ENCODE measurements around the gene KRT38.

KRT38 gene

DNA sequence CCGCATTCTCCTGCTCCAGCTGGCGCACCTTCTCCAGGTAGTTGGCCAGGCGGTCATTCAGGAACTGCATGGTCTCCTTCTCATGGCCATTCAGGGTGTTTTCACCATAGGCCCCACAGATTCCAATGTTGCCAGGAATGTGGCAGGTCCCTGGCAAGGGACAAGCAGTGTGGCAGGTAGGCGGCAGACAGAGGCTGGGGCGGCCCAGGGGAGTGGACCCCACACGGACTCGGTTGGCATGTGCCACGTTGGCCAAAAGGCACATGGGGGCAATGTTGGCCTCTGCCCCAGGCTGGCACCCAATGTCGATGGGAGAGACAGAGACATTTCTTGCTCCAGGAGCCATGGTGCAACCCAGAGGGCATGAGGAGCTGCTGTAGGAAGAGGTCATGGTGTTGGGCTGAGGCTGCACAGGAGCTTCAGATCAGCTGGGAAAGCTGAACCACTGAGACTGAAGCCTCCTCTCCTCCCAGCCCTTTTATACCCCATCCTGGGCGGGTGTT is at the start of gene KRT38:
Gene KRT38 (minus strand): TSS at position 453 of the 503 bp plus-strand sequence. CDS start 62 bp downstream, at position 391.
- no peak for DNase-seq

DNA sequence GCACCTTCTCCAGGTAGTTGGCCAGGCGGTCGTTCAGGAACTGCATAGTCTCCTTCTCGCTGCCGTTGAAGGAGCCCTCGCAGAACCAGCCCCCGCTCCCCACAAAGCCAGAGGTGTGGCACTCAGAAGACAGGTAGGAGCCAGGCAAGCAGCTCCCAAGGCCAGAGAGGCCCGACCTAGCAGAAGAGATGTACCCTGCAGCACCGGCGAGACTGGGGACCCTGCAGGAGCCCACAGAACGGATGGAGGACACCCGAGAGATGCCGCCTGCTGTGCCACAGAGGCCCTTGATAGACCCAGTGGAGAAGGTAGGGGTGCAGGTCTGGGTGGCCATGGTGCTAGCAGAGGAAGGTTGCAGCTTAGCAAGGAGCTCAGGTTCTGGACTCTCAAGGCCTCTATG is 48.7 kb upstream of the KRT38 start, which contains the start of gene KRT36:
Gene KRT36 (minus strand): TSS at position 380 of the 400 bp plus-strand sequence. CDS start 46 bp downstream, at position 334.
- no peak for DNase-seq

DNA sequence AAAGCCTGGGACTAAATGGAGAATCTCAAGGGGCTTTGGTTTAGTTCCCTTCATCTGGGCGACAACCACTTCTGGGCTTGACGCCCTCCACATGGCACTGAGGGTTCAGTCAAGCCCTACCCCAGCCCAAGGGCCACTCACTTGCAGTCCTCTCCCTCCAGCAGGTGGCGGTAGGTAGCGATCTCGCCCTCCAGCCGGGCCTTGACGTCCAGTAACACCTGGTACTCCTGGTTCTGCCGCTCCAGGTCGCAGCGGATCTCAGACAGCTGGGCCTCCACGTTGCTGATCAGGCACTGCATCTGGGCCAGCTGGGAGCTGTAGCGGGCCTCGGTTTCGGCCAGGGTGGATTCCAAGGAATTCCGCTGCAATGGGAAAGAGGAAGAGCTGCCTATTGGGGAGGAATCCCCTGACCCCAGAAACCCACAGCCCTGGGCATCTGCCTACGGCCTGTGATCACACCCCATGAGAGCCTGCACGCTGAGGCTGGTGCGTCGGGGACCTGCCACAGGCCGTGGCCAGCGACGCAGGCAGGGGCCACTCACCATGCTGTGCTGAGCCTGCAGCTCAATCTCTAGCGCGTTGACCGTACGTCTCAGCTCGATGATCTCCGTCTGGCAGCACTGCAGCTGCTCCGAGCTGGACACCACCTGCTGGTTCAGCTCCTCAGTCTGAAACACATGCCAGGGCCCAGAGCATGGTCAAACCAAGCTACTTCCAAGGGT is 46.2 kb upstream of the KRT38 start:
- no peak for DNase-seq

DNA sequence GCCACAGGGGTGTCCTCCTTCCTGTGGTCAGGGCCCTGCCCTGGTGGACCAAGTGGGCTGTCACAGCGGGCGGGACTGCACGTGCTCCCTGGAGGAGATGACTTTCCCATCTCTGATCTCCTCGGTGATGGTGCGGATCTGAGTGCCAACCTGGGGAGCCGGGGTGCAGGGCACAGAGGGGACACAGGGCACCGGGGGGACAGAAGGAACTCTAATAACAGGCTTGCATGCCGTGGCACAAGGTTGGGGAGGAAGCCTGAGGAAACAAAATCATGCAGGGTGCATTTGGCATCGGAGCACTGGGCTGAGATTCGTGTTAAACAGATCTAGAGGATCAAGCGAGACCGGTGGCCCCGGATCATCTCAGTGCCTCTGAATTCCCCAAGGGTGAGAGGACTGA is 45.5 kb upstream of the KRT38 start:
- no peak for DNase-seq

DNA sequence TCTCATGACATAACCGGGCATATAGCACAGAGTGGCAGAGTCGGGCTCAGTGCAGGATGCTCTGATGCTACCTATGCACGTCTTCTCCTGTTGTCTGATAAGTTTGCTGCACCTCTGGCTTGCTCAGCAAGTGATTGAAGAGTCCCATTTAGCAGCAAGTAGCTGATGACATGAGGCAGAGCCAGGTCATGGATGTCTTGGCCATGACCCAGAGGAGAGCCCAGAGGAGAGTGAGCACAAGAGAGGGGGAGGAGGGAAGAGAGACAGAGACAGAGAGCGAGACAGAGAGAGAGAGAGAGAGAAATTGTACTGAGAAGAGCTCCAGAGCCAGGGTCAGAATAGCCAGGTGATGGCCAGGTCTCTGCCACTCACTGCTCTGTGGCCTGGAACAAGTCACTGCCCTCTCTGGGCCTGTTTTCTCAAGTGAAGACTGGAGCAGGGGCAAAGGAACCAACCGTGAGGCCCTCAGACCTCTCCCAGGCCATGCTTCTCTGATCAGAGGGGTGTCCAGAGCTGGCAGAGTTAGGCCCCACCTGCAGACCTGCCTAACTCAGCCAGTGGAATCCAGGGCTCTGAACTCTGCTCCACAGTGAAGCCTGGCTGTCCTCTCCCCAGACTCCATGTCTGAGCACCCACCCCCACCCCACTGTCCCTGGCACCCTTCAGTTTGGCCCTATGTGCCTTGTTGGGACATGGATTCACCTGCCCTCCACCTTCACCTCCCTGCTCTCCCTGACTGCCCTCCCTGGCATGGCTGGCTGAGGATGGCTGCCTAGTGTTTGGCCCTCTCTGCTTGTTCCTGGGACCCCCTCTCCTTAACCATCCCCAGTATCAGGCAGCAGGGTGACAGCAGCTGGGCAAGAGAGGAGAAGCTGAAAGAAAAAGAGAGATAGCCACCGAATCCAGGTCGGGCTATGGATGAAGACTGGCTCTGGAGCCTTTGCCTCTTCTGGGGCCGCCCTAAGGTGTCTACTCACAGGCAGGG is 44.4 kb upstream of the KRT38 start:
- DNase-seq: no peak

DNA sequence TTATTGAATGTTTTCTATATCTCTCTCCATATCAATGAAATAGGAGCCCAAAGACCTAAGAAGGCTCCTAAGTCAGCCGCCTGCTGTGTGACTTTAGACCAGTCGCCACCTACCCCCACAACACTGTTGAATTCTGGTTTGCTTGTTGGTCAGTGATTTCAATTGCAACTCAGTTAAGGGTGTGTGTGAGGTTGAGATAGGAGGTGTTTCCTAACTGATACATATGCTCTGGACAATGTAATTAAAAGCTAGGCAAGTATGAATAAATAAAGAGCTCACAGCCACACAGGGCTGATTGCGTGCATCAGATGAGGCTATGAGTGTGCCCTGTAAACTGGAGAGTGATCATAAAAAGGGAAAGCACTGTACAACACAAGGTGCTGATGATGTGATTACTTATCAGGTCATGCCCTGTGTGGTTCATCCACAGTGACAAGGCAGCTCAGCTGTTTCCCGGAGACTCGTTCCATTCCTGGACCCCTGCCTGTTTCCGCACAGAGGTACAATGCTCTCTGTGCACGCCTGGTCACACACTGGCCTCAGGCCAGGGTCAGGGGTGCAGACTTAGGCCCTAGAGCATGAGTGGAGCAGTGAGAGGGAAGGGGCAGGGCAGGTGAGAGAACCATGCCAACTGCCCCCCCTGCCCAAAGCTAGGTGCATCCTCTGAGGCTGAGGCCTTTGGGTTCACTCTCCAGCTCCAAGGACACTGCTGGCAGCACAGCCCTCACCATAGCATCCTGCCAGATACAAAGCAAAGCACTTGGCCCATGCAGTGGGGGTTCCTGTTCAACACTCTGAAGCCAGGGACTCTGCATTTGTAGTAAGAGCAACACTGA is 43.4 kb upstream of the KRT38 start:
- DNase-seq: peak; percentile 17

DNA sequence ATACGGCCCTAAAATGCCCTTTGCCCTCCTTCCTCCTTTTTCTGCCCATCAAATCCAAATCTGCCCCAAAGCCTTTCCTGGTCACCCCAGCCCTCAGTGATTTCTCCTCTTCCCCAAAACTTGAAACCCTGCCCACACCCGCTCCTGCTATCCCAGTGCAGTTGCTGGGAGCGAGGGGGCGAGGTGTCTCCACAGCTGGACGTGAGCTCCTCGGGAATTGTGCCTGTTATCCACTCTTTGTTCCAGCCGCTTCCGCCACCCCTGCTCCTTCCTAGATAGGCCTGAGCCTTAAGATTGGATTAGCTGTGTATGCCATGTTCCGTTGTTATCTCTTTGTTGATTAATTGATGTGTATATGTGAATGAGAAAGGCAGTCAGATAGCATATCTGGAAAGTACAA is 42.7 kb upstream of the KRT38 start:
- no peak for DNase-seq

DNA sequence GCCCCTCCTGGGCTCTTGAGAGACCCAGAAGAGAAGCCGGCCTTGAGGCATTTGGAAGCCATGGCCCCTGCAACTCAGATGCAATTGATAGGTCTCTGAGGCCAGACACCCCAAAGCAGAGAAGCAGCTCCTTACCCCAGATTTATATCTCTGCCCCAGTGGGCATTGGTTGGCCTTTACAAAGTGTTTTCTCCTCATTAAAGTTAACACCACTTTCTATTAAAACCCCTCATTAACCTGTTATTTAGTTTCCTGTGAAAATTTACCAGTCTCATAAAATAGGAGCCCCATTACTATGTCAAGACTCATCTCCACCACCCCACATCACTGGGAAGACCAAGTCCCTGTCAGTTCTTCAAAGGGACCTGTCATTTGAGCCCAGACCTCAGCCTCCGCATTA is 40.3 kb upstream of the KRT38 start, which contains the start of gene KRT35:
Gene KRT35 (minus strand): TSS at position 116 of the 400 bp plus-strand sequence. CDS start 54 bp downstream, at position 62.
- DNase-seq: no peak

DNA sequence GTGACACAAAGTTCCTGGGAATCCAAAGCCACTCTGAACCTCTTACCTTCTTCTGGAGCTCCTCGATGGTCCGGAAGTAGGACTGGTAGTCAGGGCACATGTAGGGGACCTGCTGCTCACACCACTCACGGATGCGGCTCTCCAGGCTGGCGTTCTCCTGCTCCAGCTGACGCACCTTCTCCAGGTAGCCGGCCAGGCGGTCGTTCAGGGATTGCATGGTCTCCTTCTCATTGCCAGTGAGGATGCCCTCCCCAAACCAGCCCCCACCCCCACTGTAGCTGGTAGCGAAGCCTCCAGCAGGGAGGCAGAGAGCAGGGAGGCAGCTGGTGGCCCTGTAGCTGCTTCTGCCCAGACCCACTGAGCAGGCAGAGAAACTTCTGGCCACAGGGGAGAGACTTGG is 39.8 kb upstream of the KRT38 start:
- no peak for DNase-seq

DNA sequence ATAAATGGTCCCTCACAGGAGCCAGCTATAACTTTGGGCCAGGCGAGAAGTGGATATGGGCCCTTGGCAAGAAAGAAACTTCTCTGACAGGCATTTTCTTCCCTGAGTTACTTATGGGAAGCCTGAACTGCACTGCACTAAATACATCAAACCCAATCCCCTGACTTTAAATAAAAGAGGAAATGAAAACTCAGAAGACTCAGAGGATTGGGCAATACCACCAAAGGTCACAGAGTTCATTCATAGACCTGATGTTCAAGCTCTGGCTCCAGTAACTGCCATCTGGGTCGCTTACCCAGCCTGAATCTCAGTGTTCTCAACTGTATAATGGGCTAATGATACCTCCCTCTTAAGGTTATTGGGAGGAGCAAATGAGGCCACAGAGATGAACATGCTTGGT is 39.4 kb upstream of the KRT38 start:
- DNase-seq: no peak

DNA sequence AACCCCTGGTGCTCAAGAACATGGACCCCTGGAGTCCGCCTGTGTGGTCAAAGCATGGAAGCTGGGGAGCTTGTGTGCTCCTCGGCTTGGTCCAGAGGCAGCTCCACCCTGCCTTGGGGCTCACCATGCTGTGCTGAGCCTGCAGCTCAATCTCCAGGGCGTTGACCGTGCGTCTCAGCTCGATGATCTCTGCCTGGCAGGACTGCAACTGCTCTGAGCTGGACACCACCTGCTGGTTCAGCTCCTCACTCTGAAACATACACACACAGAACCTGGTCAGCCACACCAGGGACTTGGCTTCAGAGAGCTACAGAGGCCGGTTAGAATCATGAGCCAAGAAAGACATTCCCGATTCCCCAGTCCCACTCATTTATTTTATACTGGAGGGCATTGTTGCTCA is 37.5 kb upstream of the KRT38 start:
- no peak for DNase-seq

DNA sequence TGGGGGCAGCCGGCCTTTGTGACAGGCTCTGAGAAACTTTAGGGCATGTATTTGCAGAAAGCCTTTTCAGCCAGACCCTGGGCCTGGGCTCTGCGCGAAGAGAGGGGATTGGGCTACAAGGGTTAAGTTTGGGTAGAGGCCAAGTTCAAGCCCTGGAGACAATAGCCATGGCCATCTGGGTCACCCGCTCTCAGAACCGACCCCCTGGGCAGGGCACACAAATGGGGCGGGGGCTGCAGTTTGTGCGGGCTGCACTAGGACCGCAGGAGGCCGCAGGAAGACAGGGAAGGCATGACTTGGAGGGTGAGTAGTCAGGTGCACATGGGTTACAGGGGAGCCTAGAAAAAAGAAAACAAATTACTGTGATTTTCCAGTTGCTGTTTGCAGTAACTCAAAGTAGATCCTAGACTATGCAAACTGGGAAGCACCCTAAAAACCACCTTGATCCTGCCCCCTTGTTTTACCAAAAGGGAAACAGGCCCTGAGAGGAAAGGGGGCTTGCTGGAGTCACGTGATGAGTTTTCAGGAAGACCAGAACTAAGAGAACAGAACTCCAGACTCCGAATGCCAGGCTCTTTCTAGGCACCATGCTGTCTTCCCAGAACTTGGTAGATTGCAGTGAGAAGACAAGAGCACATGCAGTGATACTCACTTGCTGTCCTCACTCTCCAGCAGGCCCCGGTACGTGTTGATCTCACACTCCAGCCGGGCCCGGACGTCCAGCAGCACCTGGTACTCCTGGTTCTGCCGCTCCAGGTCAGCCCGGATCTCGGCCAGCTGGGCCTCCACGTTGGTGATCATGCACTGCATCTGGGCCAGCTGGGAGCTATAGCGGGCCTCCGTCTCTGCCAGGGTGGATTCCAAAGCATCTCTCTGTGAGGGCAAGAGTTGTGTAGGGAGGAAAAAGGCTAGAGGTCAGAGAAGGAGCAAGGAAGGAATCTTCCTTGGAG is 36.4 kb upstream of the KRT38 start:
- DNase-seq: no peak

DNA sequence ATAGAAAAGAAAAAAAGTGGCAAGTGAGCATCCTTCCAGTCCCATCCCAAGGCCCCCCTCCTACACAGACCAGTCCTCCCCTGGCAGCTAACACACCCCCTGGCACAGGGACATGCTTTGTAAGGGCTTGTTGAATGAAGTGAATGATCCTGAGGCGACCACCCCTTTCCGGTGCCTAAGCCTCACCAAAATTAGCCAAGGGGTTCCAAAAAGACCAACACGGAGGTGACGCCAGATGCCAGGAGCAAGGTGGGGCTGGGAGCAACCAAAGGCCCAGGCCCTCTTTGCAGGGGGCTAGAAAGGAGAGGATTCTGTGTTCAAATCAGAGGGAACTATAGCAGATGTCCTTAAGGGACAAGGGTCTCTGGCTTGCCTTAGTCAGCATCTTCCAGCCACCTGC is 34.6 kb upstream of the KRT38 start:
- DNase-seq: no peak

DNA sequence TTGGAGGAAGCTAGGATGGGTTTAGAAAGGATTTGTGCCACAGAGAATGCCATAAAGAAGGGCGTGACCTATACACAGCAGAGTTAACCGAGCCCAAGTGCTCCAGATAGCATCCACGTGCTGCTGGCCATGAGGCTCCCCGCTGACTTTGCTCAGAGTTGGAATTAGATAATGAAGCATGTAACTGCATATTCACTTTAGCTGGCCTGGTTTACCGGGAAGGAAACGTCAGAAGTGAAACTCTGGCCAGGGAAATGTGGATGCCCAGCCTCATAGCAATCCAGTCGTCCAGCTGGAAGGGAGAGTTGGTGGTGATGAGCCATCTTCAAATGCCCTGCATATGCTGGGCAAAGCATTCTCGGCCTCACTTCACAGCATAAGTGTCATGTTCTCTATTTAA is 34.1 kb upstream of the KRT38 start:
- no peak for DNase-seq

DNA sequence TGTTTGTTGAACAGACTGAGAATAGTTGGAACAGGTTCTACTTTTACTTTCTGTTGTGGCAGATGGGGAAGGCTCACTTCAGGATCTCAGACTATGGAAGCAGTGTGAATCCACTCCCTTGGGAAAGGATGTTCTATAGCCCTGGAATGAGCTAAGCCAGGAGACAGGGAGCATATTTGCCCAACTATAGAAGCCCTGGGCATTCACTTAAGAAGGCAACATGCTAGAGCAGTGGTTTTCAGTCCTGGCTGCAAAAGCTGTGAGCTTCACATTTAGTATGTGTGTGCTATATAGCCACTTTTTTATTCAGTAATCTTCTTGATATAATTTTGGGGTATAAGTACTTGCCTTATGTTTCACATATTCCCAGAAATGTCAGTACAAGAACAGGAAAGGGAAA is 27.6 kb upstream of the KRT38 start:
- no peak for DNase-seq

DNA sequence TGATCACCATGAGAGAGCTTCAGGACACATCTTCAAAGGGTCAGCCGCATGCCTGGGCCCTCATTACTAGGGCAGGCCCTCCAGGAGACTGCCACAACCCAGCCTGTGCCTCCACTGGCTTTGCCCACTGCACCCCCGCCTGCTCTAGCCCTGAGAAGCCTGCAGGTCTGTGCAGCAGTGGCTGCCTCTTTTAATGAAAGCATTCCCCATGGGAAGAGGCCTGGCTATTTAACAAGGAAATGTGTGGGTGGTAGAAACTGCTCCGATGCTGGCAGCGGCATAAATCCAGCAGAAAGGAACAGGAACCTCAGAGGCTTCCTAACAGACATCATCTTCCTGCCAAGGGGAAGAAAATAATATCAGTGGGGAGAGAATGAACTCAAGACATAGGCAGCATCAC is 26.8 kb upstream of the KRT38 start:
- no peak for DNase-seq

DNA sequence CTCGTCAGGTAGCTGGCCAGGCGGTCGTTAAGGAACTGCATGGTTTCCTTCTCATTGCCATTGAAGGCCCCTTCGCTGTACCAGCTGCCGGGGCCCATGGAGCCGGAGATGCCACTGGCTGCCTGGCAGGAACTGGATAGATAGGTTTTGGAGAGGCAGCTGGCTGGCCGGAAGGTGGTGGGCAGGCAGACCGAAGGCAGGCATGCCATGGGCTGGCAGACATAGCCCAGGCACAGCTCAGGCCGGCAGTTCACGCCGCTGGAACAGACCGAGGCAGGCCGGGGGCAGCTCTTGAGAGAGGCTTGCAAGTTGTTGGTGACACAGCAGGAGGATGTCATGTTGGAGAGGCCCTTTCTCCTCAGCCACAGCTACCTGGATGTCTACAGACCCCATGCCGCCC is 26.2 kb upstream of the KRT38 start, which contains the start of gene KRT32:
Gene KRT32 (minus strand): TSS at position 399 of the 400 bp plus-strand sequence. CDS start 61 bp downstream, at position 338.
- DNase-seq: no peak

DNA sequence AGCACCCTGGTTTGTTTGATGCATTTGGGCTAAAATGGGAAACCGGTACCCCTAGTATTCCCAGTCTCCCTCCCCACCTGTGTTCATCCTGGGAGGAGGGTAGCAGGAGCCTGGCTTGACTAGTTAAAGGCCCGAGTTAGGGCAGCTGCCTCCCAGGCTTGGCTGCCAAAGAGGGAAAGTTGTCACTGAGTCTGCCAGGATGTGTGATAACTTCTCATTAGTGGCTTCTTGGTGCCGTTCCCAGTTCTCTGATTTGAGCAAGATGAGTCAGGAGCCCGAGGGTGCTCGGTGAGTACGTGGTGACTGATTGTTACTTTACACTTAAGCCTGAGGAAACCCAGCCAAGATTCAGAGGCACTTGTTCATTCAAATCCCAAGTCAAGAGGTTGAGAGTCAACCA is 23.9 kb upstream of the KRT38 start:
- DNase-seq: peak; percentile 97

DNA sequence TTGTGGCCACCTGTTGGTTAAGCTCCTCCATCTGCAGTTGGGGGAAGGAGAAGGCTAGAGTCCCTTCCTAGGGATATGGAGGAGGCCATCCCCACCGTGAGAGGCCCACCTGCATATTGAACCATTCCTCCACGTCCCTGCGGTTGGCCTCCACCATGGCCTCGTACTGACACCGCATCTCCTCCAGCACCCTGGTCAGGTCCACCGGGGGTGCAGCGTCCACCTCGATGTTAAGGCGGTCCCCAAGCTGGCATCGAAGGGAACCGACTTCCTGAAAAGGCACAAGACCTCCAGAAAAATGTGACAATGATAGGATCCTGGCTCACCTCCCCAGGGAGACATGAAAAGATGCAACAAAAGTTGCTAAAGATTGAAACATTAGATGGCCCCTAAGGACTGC is 23.4 kb upstream of the KRT38 start:
- no peak for DNase-seq

DNA sequence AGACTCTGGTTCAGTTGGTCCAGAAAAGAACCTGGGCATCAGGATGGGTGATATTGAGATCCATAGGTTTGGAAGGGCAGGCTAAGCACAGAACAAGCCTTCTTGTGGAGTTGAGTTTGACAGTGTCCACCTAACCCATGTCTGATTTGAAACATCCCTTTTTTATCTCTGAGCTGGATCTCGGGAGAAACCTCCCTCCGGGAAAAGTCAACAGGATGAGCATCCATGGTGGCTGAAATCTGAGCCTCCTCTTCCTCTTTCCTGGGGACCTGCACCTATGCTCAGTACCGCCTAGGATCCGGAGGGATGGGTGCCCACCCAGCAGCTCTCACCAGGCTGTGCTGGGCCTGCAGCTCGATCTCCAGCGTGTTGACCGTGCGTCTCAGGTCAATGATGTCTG is 23.0 kb upstream of the KRT38 start:
- no peak for DNase-seq

DNA sequence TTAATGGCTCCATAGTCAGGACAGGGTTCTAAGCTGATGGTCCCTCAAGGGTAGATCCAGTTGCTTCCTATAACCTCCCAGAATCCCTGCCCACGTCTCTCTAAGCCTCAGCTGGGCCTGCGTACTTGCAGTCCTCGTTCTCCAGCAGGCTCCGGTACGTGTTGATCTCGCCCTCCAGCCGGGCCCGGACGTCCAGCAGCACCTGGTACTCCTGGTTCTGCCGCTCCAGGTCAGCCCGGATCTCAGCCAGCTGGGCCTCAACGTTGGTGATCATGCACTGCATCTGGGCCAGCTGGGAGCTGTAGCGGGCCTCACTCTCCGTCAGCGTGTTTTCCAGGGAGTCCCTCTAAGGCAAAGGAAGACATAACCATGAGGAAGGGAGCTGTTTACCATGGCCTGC is 21.9 kb upstream of the KRT38 start:
- no peak for DNase-seq

Data from DMS79 treated with DMSO at 0.1 percent for 48 hours (cell line).